CD4-positive, alpha-beta T cell treated with Interleukin-4 for 1 hour (primary cell): ENCODE results near the gene COL9A1.

ENCODE experiments used
- DNase-seq, 2 donors: peaks; one replicate each; pipeline ENCODE4 v3.0.0-alpha.2; 2020 to 2022

COL9A1 gene

DNA sequence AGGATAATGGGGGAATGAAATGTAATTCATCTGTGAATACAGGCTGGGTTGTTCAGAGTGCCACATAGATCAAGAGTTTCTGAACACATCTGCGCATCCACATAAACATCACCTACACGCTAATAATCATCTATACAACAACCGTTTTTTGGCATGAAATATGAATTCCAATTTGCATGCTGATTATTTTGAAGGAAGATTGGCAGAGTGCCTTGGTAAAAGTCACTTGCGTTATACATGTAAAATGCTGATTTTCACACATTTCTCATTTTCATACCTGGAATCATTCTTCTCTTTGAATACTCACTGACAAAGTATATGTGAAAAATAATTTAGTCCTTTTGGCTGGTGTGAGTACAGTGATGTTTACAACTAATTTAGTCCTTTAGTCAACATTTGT lies 17.7 kb downstream of the COL9A1 start:
- no peak for DNase-seq

DNA sequence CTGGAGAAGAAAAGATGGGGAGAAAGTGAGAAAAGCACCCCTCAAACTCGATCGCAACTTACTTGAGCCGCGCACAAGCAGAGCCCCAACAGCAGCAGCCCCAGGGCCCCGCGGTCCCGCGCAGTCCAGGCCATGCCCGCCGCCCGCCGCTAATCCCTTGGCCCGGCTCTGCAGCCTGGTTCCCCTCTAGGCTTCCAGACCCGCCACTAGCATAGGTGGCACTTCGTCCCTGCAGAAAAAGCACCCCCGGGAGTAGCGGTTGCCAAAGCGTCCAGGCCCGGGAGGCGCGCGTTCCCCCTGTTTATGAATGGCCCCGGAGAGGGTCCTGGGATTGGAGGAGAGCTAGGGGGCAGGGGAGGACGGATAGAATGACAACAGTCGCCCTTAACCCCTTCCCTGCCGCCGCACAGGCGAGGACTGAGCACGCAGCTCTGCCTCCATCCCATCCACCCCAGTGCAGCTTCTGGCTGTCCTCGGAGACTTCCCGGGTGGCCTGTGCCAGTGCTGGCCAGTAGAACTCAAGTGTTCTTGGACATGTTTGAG lies 19.9 kb downstream of the COL9A1 start:
- DNase-seq, result no peak

DNA sequence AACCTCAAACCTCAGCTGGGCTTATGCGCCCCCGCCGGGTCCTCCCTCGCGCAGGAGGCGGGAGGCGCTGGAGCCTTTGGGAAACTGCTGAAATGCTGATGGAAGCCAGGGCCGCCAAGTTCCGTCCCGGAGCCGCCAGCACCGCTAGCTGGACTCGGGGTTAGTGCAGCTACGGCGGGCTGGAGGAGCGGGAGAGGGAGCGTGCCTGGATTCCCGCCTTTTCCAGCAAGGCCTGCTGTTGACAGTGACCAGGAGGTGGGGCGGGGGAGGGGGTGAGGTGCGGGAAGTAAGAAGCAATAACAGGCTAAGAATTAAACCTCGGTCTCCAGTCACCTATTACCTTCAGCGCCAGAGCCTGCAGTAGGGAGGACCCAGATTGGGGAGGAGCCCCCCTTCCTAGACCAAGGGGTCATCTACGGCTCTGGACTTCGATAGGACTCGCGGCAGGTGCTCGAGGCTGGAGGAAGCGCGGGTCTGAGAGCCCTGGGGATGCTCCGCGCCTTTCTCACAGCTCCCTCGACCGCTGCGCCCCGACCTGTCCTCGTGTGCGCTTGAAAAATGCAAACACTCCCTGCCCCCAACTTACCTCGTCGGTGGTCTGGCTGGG lies 20.5 kb downstream of the COL9A1 start:
- DNase-seq, result no peak

DNA sequence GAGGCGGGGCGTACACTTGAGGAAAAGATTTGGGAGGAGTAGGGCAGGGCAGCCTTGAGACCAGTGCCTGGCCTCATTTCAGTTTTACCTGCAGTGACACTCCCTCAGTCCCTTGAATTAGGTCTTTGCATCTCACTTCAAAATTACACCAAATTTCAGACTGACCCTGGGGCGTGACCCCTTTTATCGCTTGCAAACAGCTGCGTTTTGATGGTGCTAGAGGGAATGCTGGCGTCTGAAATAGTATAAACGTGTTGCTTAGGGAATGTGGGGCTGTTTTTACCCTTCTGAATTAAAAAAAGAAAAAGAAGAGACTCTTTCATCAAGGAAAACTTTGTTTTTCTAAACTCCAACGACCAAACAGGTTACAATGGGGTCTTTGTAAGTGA lies 21.0 kb downstream of the COL9A1 start:
- no peak for DNase-seq

DNA sequence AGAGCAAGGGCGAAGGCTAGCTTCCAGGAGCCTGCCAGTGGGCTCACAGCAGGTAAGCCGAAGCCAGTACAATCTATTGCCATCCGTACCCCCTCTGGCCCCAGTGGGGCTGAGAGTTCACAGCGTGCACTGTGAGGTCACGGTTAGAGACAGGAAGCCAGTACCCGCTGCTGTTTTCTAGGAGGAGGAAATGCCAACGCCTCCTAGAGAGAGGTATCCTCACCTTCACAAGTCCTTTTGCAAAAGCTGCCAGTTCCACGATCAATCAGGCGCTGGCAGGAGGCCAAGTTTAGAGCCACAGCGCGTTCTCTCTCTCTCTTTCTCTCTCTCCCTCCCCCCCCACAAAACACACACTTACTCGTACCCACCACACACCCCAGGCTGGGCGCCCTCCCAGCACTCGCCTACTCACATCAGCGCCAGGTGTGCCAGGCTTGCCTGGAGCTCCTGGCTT lies 22.5 kb downstream of the COL9A1 start:
- no peak for DNase-seq

DNA sequence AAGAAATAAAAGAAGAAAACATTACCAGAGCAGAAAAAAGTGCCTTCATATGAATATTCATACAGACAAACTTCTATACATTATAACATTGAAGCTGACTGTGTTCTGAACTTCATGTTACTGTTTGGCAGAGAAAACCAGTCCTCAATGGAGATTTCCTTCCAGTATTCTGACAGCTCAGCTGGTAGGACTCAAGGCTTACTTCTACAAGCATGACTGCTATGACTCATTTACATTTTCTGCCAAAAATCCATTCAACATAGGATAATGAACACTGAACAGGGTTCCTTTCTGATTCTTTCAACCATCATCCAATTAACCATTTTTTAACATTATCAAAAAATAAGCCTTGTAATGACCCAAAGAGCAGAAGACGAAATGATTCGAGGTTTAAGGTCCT lies 25.4 kb downstream of the COL9A1 start:
- DNase-seq, result no peak

DNA sequence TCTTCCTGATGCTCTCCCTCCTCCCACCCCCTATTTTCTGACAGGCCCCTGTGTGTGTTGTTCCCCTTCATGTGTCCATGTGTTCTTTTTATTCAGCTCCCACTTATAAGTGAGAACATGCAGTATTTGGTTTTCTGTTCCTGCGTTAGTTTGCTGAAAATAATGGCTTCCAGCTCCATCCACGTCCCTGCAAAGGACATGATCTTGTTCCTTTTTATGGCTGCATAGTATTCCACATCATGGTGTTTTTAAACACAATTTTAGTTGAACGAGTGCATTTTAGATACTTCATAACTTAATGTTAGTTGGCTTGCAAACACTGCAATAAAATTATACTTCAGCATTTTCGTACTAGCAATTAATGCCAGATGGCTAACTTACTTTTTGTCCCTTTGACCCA lies 28.5 kb downstream of the COL9A1 start:
- no peak for DNase-seq

DNA sequence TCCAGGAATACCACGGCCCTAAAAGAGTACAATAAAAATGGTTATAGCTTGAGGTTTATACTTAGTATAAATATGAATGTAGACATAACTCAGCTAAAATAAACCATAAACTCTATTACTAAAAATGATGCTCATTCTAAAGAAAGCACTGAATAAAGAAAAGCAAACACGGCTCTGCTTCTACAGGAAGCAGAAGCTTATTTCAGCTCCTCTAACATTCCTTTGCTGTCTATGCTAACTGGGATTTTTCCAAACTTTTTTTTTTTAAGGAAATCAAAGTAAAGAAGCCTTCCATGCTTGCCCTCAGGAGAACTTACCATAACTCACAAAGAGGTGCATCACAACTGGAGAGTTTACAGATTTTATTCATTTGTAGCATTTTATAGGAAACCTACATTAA lies 30.8 kb downstream of the COL9A1 start:
- DNase-seq, result no peak

DNA sequence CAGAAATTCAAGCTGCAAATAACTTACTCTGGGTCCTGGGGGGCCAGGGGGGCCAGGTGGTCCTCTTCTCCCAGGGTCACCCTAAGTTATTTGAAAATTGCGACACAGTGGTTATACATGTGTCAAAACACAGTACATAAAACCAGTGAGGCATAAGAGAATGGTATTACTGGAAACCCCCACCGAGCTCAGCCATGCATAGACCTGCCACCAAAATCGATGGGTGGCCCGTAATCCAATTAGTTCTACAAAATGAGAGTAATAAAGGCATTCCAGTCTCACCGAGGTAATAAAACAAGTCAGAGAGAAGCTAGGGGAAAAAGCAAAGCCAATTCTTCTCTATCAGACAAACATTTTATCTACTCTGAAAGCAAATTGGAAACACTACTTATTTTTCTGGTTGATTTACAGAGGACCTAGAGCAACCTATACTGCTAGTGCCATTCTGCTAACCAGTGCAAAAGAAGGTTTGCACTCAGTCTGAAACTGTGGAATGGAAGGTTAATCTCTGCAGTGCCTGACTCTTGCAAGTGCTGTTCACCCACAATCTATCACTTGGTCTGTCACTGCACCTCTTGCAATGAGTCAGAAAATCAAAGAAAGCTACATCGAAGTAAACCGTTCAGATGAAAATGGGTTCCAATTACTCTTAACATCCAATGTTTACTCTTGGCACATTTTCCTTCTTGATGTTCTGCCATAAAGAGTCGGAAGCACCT lies 32.4 kb downstream of the COL9A1 start:
- DNase-seq, result no peak

DNA sequence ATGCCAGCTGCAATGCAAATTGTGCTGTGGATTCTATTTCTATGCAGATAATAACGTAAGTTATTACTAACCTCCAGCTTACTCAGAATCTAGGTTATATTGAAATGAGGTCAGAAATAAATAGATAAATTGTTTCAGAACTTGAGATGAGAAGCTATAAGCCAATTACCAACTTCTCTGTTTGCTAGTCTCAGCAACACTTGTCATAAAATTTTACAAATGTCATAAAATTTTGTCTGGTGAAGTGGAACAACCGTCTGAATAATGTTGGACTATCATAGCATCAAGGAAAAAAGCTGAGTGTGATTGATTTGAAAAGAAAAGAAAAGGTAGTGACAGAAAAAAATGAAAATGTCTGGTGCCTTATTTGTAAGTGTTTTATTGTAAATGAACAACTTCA lies 36.7 kb downstream of the COL9A1 start:
- DNase-seq, result no peak

DNA sequence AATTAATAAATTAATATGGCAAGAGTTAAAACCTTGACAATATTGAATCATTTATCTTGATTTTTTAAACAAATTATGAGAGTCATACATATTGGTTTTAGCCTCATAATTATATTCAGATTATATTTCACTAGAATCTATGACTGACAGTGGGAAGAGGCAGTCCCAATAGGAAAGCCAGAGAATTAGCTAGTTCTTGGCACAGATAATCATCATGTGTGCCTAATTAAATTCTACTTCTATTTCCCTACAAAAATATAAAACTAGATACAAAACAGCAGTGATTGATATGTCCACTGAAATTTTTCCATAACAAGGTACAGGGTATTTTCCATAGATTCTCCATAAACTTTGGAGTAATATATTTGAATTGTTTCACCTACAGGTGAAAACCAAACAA lies 38.6 kb downstream of the COL9A1 start:
- no peak for DNase-seq

DNA sequence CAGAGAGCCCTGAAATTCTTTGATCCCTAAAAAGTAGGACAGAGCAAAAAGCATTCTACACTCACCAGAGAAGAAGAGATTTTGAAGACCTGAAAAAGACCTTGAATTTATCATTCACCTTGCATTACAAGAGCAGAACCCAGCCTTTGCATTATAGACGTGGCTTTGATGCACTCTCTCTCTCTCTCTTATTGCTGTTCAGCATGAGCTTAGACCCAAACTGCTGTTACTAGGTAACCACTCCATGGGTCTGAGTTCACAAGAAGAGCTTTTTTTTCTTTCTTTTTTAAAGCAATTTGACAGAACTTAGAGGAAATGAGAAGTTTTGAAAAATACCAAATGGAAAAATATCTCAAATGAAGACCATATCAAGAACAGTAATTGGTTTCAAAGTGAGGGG lies 44.4 kb downstream of the COL9A1 start:
- no peak for DNase-seq

DNA sequence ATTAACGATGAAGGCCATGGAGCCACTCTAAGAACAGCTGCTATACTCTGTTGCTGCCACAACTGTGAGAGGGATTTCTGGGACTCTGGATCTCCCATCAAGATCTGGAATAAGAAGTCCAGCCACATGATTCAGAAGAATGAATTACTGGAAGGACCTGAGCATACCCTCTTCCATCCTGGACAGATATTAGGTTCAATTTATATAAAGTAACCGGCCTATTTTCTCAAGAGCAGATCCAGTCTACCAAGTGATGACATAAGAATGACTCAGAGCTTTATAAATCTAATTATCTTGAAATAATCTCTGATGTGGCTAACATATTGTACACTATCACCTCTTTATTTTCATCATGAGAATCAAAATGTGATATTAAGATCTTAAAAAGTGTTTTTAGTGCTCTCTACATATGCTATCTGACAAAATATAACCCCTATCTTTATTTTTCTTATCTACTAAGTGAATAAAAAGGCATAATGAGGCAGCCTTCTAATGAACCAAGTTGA lies 45.1 kb downstream of the COL9A1 start:
- DNase-seq, result no peak

DNA sequence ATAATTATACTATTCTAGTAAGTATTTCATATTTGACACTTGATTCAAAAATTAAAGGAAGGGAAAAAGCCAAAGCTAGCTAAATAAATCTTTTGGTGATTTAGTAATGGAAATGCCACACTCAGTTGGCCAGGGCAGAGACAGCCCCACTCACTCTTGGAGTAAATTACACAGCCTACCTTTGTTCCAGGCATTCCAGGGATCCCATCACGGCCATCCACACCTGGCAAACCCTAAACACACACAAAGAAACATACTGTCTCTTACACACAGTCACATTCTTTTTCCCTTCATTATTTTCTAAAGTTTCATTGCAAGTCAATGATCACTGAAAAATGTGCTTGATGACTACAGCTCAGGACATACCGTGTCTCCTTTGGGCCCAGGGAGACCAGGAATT lies 48.1 kb downstream of the COL9A1 start:
- no peak for DNase-seq

DNA sequence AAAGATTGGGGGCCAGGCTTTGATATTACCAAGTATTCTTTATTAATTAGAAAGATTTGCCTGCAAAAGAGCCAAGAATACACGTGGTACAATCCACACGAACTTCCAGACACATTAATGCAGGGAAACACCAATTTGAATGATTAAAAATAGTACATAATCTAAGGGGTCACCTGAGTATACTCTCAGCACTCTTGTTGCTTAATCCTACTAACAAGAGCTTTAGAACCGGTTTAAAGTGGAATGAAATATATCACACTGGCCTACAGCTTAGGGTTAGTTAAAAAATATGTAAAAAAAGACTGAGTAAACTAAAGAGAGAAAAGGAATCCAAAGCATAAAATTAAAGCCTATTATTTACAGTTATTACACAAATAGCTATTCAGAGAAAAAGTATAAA lies 49.0 kb downstream of the COL9A1 start:
- DNase-seq, result no peak

DNA sequence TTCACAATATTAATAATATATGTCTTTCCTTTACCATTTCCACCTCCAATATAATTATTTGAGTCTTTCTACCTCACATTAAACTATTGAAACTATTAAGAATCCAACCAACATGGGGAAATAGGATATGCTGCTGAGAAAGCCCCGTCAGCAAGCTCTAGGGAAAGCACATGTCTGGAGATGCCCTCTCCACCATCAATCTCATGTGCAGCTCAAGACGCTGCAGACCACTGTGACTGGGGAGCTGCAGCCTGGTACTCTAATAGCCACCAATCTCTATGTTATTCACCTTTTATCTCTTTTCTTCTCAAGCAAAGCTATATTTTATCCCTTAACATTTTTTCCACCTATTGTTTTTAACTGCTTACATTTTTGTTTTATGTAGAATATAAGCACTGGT lies 50.3 kb downstream of the COL9A1 start:
- DNase-seq, result no peak

DNA sequence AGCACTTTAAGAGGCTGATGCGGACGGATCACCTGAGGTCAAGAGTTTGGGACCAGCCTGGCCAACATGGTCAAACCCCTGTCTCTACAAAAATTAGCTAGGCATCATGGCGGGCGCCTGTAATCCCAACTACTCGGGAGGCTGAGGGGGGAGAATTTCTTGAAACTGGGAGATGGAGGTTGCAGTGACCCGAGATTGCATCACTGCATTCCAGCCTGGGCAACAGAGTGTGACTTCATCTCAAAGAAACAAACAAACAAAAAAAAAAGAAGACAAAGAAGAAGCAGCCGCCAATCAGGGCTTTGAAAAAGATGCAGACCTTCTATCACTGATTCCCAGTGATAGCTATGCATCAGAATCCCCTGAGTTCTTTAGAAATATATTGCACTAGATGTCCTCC lies 56.8 kb downstream of the COL9A1 start:
- no peak for DNase-seq

DNA sequence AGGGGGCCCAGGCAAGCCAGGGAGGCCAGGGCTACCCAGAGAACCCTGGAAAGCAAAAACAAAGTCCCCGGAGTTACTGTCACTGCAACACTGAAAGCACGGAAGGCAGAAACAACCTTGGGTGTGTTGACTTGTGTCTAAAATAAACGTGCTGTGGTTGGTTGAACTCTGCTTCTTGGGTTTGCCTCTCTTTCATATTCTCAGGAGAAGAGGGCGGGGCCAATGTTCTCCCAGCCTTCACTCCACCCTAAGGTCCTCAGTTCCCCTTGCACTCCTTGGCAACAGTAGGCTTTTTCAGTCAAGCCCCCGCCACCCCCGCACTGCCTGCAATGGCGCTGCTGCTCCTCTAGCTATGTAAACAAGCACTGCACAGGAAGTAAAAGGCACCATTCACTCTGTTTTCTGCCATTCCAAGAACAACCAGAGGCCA lies 60.9 kb downstream of the COL9A1 start:
- DNase-seq, result no peak

DNA sequence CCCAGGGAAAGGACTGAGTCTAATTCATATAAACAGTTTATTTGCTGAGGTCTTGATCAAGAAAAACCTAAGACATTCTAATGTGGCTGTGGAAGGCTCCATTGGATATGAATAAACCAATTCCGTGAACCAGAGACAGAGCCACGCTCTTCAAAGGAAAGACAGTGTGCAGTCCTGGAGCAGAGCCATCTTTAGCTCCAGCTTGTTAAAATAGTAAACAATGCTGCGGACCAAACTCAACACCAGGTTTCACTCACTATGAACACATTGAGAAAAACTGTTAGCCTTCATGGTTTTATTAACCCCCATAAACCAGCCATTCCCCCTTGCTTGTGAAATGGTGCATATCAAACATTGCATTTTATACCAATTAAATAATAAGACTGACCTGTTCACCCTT lies 61.9 kb downstream of the COL9A1 start:
- no peak for DNase-seq

DNA sequence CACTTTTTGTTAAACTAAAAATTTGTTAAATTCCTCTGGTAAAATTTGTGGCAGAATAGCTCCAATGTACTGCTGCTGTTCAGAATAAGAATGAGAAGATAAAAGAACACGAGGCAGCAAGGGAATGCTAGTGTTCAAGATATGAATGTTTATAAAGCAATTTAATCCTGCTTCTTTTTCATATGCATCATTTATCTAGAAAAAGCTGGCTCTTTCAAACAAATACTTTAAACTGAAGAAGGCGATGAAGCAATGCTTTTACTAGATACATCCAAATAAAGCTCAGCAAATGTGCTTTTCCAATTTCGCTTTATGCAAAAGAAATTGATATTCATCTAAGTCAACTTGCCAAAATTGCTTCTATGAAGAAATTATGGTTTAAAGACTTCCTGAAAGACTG lies 66.5 kb downstream of the COL9A1 start:
- no peak for DNase-seq

DNA sequence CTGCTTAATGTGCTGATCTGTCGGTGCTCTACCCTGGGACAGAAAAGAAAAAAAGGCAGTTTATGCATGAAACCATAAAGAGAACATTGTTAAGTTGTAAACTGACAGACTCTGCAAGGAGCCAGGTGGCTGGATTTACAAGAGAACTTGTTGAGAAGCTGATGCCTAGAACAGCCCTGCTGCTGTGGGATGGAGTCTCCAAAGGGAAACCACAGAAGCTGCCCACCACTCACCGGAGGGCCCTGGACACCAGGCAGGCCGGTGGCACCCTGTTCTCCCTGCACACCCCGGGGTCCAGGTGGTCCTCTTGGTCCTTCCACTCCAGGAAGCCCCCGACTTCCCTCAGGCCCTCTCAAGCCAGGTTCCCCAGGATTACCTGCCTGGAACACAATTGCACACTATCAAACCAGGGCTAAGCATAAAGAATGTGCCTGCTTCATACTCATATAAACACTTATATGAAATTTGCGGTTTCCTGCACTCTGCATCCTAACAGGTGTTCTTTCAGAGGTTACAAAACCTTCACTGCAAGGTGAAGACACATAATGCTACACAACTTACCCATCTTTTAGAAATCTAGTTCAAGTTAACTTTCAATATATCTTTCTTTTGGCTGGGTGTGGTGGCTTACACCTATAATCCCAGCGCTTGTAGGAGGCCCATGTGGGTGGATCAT lies 68.2 kb downstream of the COL9A1 start:
- DNase-seq, result no peak

DNA sequence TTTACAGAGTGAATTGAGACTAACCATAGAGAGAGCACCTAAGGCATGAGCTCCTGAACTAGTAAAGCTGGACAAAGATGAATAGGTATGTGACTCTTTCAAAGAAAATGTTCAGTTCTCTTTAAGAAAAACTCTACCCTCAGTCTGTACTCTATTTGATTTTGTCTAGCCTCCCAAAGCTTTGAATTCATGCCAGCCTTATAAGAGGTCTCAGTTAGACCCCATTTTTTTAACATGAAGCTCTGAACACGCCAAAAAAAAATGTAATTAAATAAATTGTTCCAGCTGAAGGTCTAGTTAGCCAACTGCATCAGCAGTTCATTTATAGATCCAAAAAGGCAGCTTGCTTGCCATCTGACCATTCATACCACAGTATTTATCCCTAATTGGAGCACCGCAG lies 71.6 kb downstream of the COL9A1 start:
- no peak for DNase-seq

DNA sequence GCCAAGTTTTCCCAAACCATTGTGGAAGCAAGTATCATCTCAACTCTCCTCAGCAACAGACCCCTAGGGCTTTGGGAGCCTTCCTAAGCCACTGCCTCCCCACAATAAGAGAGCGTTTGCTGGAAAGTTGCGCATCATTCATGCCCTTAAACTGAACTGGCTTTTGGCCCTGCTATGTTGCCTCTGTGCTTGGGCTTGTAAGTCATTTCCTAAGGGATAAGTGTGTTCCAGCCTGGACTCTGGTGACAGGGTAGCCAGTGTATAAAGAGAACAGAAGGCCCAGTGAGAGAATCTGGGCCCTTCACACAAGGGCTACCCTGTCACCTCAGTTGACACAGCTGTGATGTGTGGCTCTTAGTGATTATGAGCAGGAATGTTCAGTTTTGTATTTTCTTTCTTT lies 77.8 kb downstream of the COL9A1 start:
- DNase-seq, result no peak

DNA sequence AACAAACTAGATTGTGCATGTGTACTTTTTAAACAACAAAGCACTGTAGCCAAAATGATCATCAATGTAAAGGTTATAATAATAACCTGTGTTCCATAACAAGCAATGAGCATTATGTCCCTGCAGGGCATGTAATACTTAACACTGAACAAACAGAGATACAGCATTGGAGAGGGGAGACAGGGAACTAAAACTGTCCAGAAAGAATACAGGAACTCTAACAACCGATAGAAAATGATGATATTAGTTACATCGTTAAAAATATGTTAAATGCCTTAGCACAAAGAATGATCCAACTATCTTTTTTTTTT lies 80.5 kb downstream of the COL9A1 start:
- DNase-seq, result no peak
